IPS-18c (cell line): Measurements from ENCODE around the gene CSPG4.
"Not testable (repeated sequence)": the region's sequence is repeated elsewhere in the genome, so short reads cannot be mapped to it uniquely, and the experiment has no call there.

Experiments used
- H3K4me3 ChIP-seq: 2 replicates; pipeline ENCODE4 v1.7.0; 2013; ENCODE audit warnings: low read depth, mild to moderate bottlenecking, low read length, moderate library complexity; ENCODE audit not compliant: insufficient read depth
- H3K9me3 ChIP-seq: one replicate; pipeline ENCODE4 v1.6.1; 2013; ENCODE audit warnings: mild to moderate bottlenecking, low read length, moderate library complexity; ENCODE audit not compliant: control insufficient read depth, insufficient read depth

The CSPG4 gene

DNA sequence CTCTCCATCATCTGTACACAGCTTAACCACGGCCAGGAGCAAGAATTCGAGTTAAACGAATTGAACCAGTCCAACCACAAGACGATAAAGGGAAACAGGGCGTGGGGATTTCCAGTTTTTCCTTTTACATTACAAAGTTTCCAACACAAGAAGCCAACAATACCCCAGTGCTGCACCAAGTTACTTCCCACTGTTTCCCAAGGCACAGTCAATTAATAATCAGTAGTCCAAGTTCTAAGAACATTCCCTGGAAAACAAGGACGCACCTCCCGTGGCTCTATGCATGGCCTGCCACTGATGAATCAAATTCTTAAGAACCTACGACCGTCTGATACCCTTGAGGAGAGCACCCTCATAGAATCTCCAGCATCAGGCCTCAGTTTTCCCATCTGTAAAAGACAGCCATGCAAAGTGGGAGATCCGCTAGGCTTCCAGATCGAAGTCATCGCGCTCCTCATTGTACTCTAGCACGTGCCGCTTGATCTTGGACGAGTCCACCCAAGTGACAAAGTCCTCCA is 73.4 kb downstream of the CSPG4 start:
- Histone ChIP-seq H3K9me3 (no peaks in the 10 kb centered on the region), H3K4me3 (peak overlapping the region; percentile 92)

DNA sequence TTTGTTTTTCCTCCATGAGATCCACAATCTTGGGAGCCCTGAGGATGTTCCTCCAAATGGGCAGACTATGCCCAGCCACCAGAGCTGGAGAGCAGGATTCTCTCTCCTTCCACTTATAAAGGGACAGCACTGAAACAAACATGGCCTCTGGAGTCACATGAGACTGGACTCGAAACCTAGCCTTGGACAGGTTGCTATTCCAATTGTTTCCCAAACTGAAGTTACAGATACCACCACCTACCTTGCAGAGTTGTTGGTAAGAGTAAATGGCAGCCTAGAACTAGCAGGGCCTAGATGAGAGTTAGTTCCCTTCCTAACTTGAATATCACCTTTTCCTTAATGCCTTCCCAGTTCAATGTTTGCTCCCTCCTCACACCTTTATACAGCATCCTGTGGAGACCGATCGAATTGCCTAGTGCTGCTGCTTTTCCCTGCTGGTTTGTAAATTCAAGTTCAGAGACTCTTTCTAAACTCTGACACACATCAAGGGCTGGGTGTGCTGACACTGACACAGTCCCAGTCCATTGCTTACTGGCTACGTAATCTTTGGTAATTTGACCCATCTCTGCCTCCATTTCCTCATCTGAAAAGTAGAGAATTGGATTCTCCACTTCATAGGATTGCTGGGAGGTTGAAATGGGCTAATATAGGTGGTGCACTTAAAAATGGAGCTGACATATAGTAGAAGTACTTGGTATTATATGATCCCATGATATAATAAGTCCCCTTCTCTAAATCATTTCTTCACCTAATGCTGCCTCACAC is 75.2 kb downstream of the CSPG4 start:
- H3K4me3 ChIP-seq, result peak overlapping the region; percentile 9; the same call in 1 of the 2 replicates
- no peaks in the 10 kb centered on the region for H3K9me3 ChIP-seq

DNA sequence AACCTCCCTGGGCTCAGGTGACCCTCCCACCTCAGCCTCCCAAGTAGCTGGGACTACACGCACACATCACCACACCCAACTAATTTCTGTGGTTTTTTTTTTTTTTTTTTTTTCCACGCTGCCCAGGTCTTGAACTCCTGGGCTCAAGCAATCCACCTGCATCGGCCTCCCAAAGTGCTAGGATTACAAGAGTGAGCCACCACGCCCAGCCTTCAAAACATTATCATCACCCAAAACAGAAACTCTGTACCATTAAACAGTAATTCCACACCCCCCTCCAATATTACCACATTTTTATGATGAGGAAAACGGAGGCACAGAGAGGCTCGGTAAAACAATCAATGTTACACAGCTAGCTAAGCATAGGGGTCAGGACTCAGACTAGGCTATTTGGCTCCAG is 76.6 kb downstream of the CSPG4 start:
- H3K9me3 ChIP-seq, result no peaks in the 10 kb centered on the region
- H3K4me3 ChIP-seq, result no peak overlapping the region

DNA sequence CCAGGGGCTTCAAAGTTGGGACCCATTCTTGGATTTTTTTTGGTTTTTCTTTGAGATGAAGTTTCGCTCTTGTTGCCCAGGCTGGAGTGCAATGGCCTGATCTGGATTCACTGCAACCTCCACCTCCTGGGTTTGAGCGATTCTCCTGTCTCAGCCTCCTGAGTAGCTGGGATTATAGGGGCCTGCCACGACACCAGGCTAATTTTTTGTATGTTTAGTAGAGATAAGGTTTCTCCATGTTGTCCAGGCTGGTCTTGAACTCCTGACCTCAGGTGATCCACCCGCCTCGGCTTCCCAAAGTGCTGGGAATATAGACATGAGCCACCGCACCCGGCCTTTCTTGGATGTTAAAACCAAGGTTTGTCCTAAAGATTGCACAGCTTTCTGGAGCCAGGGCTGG is 78.7 kb downstream of the CSPG4 start:
- not testable (repeated sequence) for H3K4me3 ChIP-seq, H3K9me3 ChIP-seq

DNA sequence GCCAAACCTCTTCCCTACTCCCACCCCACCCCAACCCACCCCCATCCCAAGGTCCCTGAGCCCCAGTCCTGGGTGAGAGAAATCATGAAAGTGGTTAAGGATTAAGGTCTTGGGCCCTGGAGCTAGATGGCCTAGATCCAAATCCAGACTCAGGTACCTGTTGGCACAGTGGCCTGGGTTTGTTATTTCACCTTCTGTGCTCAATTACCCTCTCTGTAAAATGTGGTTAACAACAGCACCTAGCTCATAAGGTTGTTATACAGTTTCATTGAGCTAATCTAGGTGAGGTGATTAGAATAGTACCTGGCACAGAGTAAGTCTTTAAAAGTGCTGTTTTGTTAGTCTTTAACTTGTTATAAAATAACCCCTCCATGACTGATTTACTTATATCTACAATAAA is 80.7 kb downstream of the CSPG4 start:
- no peak overlapping the region for H3K4me3 ChIP-seq

DNA sequence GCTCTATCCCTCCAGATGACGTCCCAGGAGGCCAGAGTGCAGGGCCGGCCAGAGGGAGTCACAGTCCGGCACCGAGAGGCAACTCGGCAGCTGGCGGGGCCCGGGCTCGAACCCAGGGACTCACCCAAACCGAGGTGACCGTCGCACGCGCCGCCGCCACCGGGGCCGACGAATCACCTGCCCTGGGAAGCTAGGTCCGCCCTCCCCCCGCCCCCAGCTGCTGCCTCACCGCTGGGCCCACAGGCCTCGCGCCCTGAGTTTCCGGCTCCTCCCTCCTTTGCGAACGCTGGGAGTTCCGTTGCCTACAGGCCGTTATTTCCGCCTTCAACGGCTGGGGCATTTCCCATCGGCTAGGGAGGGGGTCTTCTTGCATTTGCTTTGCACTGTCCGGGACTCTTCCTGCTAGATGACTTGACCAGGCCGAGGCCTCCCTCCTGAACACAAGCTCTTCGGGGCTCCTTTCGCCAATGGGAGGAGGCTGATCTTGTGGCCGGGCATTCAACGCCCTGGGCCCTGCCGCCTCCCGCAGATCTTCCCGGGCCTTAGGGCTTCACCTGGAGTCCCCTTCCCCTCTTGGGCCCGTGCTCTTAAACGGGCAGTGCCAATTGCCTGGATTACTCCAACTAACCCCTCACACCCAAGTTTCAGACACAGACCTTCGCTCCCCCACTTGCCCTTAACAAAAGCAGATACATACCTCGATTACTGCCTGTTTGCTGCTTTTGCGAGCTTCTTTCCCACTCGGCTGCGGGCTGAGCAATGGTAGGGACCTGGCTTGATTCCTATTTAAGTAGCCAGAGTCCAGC is 86.9 kb downstream of the CSPG4 start, which contains the start of gene SNUPN:
TSS of gene SNUPN (minus strand) at position 184 of the 806 bp plus-strand sequence. CDS start 4,674 bp downstream, outside the sequence.
- Histone ChIP-seq H3K9me3 (no peaks in the 10 kb centered on the region), H3K4me3 (peak within 1 kb of the TSS; percentile 100)

More for the DNA sequence above, 80.7 kb downstream of the CSPG4 start:
- no peaks in the 10 kb centered on the region for H3K9me3 ChIP-seq
